ENCODE data around the gene GOLGA6L2. TPM values are rescaled to one million over a fixed set of nuclear protein-coding genes. Genes with fewer than 3 reads are reported as not detected.
A peak's percentile ranks its signal among the peaks of the same experiment; 100 is the strongest.
"Not testable (repeated sequence)": the region's sequence is repeated elsewhere in the genome, so short reads cannot be mapped to it uniquely, and the experiment has no call there.

Gene GOLGA6L2
- total and polyA plus RNA-seq, 8 donors = not detected

GRCh38 chr15:23438816-23439466 is 8.1 kb downstream of the GOLGA6L2 start:
- ATAC-seq = no peak

GRCh38 chr15:23437673-23438072 is 9.4 kb downstream of the GOLGA6L2 start:
- H3K9me3 ChIP-seq = no peaks in the 10 kb centered on the region
- H3K27me3 ChIP-seq = no peaks in the 10 kb centered on the region
- intact Hi-C loops (cut with DNase I) = no loop called here

More at GRCh38 chr15:23438816-23439466, 8.1 kb downstream of the GOLGA6L2 start:
- H3K4me1 ChIP-seq = no peaks in the 10 kb centered on the region
- H3K36me3 ChIP-seq = no peaks in the 10 kb centered on the region
- no peaks in the 10 kb centered on the region for H3K27me3 ChIP-seq
- H3K4me3 ChIP-seq = no peak overlapping the region
- TF ChIP-seq CTCF (IDR thresholded peaks at IDR 0.05) = no peak
- no peaks in the 10 kb centered on the region for H3K9me3 ChIP-seq
- intact Hi-C loops (cut with DNase I) = no loop called here
- no peak for DNase-seq
- no peak overlapping the region for H3K27ac ChIP-seq

GRCh38 chr15:23437146-23437545 is 9.9 kb downstream of the GOLGA6L2 start:
- H3K27me3 ChIP-seq = no peaks in the 10 kb centered on the region
- intact Hi-C loops (cut with DNase I) = no loop called here
- H3K27ac ChIP-seq = no peak overlapping the region
- no peak overlapping the region for H3K4me3 ChIP-seq
- no peak for ATAC-seq
- no peak for DNase-seq
- no peaks in the 10 kb centered on the region for H3K4me1 ChIP-seq
- no peaks in the 10 kb centered on the region for H3K36me3 ChIP-seq
- no peak for TF ChIP-seq CTCF (IDR thresholded peaks at IDR 0.05)
- H3K9me3 ChIP-seq = no peaks in the 10 kb centered on the region

More at GRCh38 chr15:23437673-23438072, 9.4 kb downstream of the GOLGA6L2 start:
- no peak for DNase-seq
- Histone ChIP-seq H3K36me3 (no peaks in the 10 kb centered on the region), H3K4me1 (no peaks in the 10 kb centered on the region), H3K27ac (no peak overlapping the region), H3K4me3 (no peak overlapping the region)
- ATAC-seq = no peak
- no peak for TF ChIP-seq CTCF (IDR thresholded peaks at IDR 0.05)

- no peaks in the 10 kb centered on the region for H3K27me3 ChIP-seq
- H3K27ac ChIP-seq = no peak overlapping the region
- intact Hi-C loops (cut with DNase I) = no loop called here
- DNase-seq (peak in 1 of 4 donors; percentile 54), ATAC-seq (no peak)
- TF ChIP-seq CTCF (IDR thresholded peaks at IDR 0.05) = no peak
- H3K4me1 ChIP-seq = no peaks in the 10 kb centered on the region
- no peaks in the 10 kb centered on the region for H3K36me3 ChIP-seq
- H3K9me3 ChIP-seq = no peaks in the 10 kb centered on the region
- no peak overlapping the region for H3K4me3 ChIP-seq
Measured at GRCh38 chr15:23436421-23436820, 10.6 kb downstream of the GOLGA6L2 start.

GRCh38 chr15:23434699-23435098 is 12.3 kb downstream of the GOLGA6L2 start:
- ATAC-seq; H3K9me3 ChIP-seq; H3K27ac ChIP-seq; H3K27me3 ChIP-seq; intact Hi-C loops (cut with DNase I); H3K4me3 ChIP-seq; H3K36me3 ChIP-seq; H3K4me1 ChIP-seq; DNase-seq: not testable (repeated sequence)

GRCh38 chr15:23425327-23425726 is 21.7 kb downstream of the GOLGA6L2 start:
- H3K9me3 ChIP-seq; intact Hi-C loops (cut with DNase I); ATAC-seq; DNase-seq; H3K4me1 ChIP-seq; H3K4me3 ChIP-seq; H3K27me3 ChIP-seq; H3K36me3 ChIP-seq; H3K27ac ChIP-seq: not testable (repeated sequence)

Measured in left lung (tissue), 10 donors.